Trophoblast cell (in vitro differentiated cells and primary cell): ENCODE data around the gene SLC38A1.

Experiments used
- DNase-seq, 2 donors: peaks; one replicate each; pipeline ENCODE4 v3.0.0-alpha.2; 2016
- H2AFZ ChIP-seq: 2 replicates; pipeline ENCODE4 v1.6.1; 2013; ENCODE audit warnings: low read length, moderate library complexity, mild to moderate bottlenecking; ENCODE audit not compliant: insufficient read depth, poor library complexity
- H2AK5ac ChIP-seq: 2 replicates; pipeline ENCODE4 v1.6.1; 2013; ENCODE audit warnings: mild to moderate bottlenecking, low read length
- H2BK120ac ChIP-seq: 2 replicates; pipeline ENCODE4 v1.6.1; 2013; ENCODE audit warnings: low read length, mild to moderate bottlenecking, moderate library complexity; ENCODE audit not compliant: insufficient read depth, poor library complexity
- H2BK12ac ChIP-seq: 2 replicates; pipeline ENCODE4 v1.6.1; 2013; ENCODE audit warnings: mild to moderate bottlenecking, low read length, moderate library complexity
- H2BK5ac ChIP-seq: 2 replicates; pipeline ENCODE4 v1.6.1; 2013; ENCODE audit warnings: low read length, low read depth, moderate library complexity, mild to moderate bottlenecking; ENCODE audit not compliant: poor library complexity
- H3K14ac ChIP-seq: 2 replicates; pipeline ENCODE4 v1.6.1; 2013; ENCODE audit warnings: mild to moderate bottlenecking, low read length
- H3K18ac ChIP-seq: 2 replicates; pipeline ENCODE4 v1.6.1; 2013; ENCODE audit warnings: mild to moderate bottlenecking, low read length
- H3K23ac ChIP-seq: 2 replicates; pipeline ENCODE4 v1.6.1; 2013; ENCODE audit warnings: low read length
- H3K27ac ChIP-seq: 2 replicates; pipeline ENCODE4 v1.5.1; 2013; ENCODE audit warnings: low read depth, mild to moderate bottlenecking, inconsistent platforms, low read length, moderate library complexity
- H3K27me3 ChIP-seq: 2 replicates; pipeline ENCODE4 v1.6.1; 2013; ENCODE audit warnings: inconsistent platforms, mild to moderate bottlenecking, low read length, moderate library complexity; ENCODE audit not compliant: insufficient read depth
- H3K36me3 ChIP-seq, 2 experiments: 1 replicate in 1 of 2; 2 replicates in 1 of 2; pipeline ENCODE4 v1.6.1; 2013; ENCODE audit warnings: low read length in 2 of 2, mild to moderate bottlenecking in 2 of 2, moderate library complexity in 1 of 2; ENCODE audit not compliant: insufficient read depth in 2 of 2, control insufficient read depth in 1 of 2
- H3K4ac ChIP-seq: 2 replicates; pipeline ENCODE4 v1.6.1; 2013; ENCODE audit warnings: low read depth, mild to moderate bottlenecking, low read length, moderate library complexity
- H3K4me1 ChIP-seq, 2 experiments: 1 replicate in 1 of 2; 2 replicates in 1 of 2; pipeline ENCODE4 v1.6.1; 2013; ENCODE audit warnings: low read length in 2 of 2, mild to moderate bottlenecking in 2 of 2, moderate library complexity in 1 of 2; ENCODE audit not compliant: insufficient read depth in 2 of 2, control insufficient read depth in 1 of 2
- H3K4me2 ChIP-seq: 2 replicates; pipeline ENCODE4 v1.6.1; 2013; ENCODE audit warnings: inconsistent platforms, mild to moderate bottlenecking, low read length, moderate library complexity
- H3K4me3 ChIP-seq: 2 replicates; pipeline ENCODE4 v1.5.1; 2013; ENCODE audit warnings: mild to moderate bottlenecking, low read depth, low read length, inconsistent platforms
- H3K79me1 ChIP-seq: one replicate; pipeline ENCODE4 v1.6.1; 2013; ENCODE audit warnings: low read length
- H3K79me2 ChIP-seq: 2 replicates; pipeline ENCODE4 v1.6.1; 2013; ENCODE audit warnings: low read length, mild to moderate bottlenecking; ENCODE audit not compliant: control insufficient read depth, insufficient read depth, poor library complexity
- H3K9ac ChIP-seq: 2 replicates; pipeline ENCODE4 v1.6.1; 2013; ENCODE audit warnings: mild to moderate bottlenecking, low read length
- H3K9me3 ChIP-seq: 2 replicates; pipeline ENCODE4 v1.6.1; 2013; ENCODE audit warnings: low read depth, mild to moderate bottlenecking, control low read depth, inconsistent platforms, low read length; ENCODE audit not compliant: insufficient read depth
- H4K12ac ChIP-seq: 2 replicates; pipeline ENCODE4 v1.6.1; 2013; ENCODE audit warnings: low read depth, mild to moderate bottlenecking, low read length, moderate library complexity
- H4K8ac ChIP-seq: 2 replicates; pipeline ENCODE4 v1.6.1; 2013; ENCODE audit warnings: low read depth, mild to moderate bottlenecking, low read length, moderate library complexity
- H4K91ac ChIP-seq: one replicate; pipeline ENCODE4 v1.6.1; 2013; ENCODE audit warnings: low read depth, mild to moderate bottlenecking, low read length, moderate library complexity
- WGBS: extraction: QIAGEN DNeasy Blood & Tissue Kit; methylation state at CpG from one replicate; pipeline ENCODE4 v1.1.7; 2013; ENCODE audit warnings: missing lambda C conversion rate; ENCODE audit not compliant: insufficient read length, insufficient coverage; ENCODE audit errors: extremely low coverage; 5-methylcytosine and 5-hydroxymethylcytosine counted together

SLC38A1 gene

DNA sequence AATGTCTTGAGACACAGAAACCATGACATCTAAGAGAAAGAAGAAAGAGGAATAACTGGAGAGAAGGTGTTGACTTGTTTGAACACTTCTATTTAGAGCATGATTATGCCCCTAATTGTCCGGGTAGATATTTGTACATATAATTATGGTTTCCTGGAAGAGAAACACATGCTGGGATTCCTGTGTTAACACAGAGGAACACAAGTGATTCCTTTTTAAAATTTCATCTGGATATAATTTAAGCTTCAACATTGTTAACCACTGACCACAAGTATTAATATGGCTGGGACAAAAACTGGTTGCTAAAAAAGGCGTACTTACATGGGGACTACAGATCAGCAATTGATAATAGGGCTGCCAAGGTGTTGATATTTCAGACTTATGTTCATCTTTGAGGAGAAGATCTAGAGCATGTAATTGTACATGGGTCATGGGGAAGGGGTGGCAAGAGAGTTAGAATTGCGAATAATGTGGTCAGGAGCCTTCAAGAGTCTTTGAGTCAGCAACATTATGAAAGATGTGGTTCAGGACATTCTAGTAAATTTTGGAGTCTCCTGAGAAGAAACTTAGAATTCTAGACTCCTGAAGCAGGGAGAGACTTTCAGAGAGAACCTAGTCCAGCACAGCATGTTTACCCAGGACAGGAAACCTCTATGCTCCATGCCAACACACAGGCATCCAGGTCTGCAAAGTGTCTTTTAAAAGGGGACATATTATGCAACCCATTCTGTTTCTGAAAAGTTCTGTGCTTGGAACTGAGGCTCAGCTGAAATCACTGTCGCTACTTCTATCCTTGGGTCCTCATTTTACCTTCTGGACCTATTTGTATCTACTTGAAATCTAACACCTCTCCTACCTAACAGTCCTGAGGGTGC lies 56.5 kb downstream of the SLC38A1 start:
- Histone ChIP-seq H4K12ac (no peak overlapping the region), H4K8ac (no peak overlapping the region), H3K14ac (no peak overlapping the region), H2BK120ac (no peak overlapping the region), H3K36me3 (peaks cover 13 to 38% of the 10 kb centered on the region in 2 experiments), H2AFZ (no peak overlapping the region), H3K79me2 (peaks cover 2% of the 10 kb centered on the region), H2BK5ac (no peak overlapping the region), H3K27me3 (no peaks in the 10 kb centered on the region), H3K9me3 (no peaks in the 10 kb centered on the region), H3K18ac (no peak overlapping the region), H3K79me1 (peaks cover 4% of the 10 kb centered on the region), H3K4me1 (peaks cover 10 to 24% of the 10 kb centered on the region in 2 experiments), H2BK12ac (no peak overlapping the region), H4K91ac (no peak overlapping the region), H3K4me2 (no peak overlapping the region), H3K27ac (no peak overlapping the region), H3K9ac (no peak overlapping the region), H2AK5ac (no peak overlapping the region), H3K23ac (no peak overlapping the region), H3K4me3 (no peak overlapping the region), H3K4ac (peak overlapping the region; percentile 83)
- WGBS = no CpG with 5 or more reads among the region's 4 CpGs
- no peak for DNase-seq

DNA sequence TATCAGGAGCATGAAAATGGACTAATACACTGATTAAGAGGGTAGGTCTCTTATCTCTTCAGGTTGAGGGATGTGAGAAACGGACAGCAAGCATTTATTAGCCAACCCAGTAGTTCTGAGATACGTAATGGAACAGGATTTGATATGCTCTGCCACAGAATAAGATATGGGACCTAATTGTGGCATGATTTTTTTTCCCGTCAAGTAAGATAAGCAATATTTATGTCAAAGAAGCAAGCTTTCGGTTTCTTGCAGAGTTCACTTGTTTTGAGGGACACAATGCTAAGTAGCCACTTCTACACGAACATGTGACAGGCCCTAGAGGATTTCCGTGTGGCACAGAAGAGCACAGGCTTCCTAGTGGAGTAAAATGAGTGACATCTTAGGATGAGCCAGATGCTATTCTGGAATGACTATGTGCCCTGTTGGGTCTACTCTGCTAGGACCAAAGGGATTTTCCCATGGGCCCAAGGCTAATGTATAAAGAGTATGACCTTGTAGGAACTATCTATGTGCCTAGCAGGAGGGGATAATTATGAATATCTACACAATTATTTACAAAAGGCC lies 57.9 kb downstream of the SLC38A1 start:
- Histone ChIP-seq H2BK5ac (no peak overlapping the region), H3K27ac (peak overlapping the region; percentile 37), H2AFZ (no peak overlapping the region), H3K9ac (no peak overlapping the region), H4K8ac (no peak overlapping the region), H3K4me3 (no peak overlapping the region), H2BK120ac (no peak overlapping the region), H3K27me3 (no peaks in the 10 kb centered on the region), H2AK5ac (no peak overlapping the region), H3K36me3 (peaks cover 6 to 34% of the 10 kb centered on the region in 2 experiments), H4K12ac (no peak overlapping the region), H3K14ac (no peak overlapping the region), H3K79me2 (peaks cover 2% of the 10 kb centered on the region), H3K18ac (no peak overlapping the region), H2BK12ac (no peak overlapping the region), H3K4ac (no peak overlapping the region), H3K9me3 (no peaks in the 10 kb centered on the region), H4K91ac (no peak overlapping the region), H3K4me2 (no peak overlapping the region), H3K23ac (no peak overlapping the region), H3K79me1 (no peaks in the 10 kb centered on the region), H3K4me1 (peaks cover 5 to 18% of the 10 kb centered on the region in 2 experiments)
- WGBS = no CpG with 5 or more reads among the region's 6 CpGs
- no peak for DNase-seq

DNA sequence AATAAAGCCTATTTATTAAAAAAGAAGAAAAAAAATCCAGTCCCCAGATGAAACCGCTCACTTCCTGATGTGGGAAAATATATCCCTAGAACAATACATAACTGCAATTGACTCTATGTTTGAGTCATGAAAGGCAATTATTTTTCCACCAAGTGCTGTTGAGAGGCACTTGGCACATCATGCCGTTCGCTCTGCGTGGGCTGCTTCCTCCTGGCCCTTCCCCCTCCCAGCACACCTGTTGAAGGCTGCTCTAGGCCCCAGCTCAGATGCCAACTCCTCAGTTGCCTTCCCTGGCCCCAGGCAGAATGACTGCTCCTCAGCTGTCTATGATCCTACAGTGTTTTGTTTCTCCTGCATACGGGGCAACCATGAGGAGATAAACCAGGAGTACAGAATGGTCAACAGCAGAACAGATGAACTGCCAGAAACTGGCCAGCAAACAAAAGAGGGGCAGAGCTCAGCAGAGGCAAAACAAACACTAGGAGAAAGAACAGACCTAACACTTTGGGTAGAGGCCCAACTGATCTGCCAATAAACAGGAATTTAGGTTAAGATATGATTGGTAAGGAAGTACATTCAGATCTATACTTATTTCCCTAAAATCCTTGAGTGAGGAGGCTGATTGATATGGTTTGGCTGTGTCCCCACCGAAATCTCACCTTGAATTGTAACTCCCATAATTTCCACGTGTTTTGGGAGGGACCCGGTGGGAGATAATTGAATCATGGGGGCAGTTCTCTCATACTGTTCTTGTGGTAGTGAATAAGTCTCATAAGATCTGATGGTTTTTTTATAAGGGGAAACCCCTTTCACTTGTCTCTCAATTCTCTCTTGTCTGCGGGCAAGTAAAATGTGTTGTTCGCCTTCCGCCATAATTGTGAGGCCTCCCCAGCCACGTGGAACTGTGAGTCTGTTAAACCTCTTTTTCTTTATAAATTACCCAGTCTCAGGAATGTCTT lies 58.6 kb downstream of the SLC38A1 start:
- Histone ChIP-seq H3K4me3 (no peak overlapping the region), H3K79me2 (peaks cover 2% of the 10 kb centered on the region), H4K12ac (no peak overlapping the region), H2BK5ac (no peak overlapping the region), H3K4me1 (peaks cover 4 to 16% of the 10 kb centered on the region in 2 experiments), H3K14ac (peak overlapping the region; percentile 35), H3K23ac (no peak overlapping the region), H3K27me3 (no peaks in the 10 kb centered on the region), H2AK5ac (no peak overlapping the region), H2AFZ (peak overlapping the region; percentile 10), H2BK120ac (no peak overlapping the region), H4K91ac (no peak overlapping the region), H3K18ac (peak overlapping the region; percentile 28), H3K36me3 (peaks cover 6 to 36% of the 10 kb centered on the region in 2 experiments), H3K4me2 (no peak overlapping the region), H3K9me3 (no peaks in the 10 kb centered on the region), H3K9ac (no peak overlapping the region), H3K4ac (peak overlapping the region; percentile 15), H2BK12ac (peak overlapping the region; percentile 62), H3K79me1 (no peaks in the 10 kb centered on the region), H4K8ac (no peak overlapping the region), H3K27ac (peak overlapping the region; percentile 65)
- DNase-seq = no peak
- no CpG with 5 or more reads among the region's 12 CpGs for WGBS

DNA sequence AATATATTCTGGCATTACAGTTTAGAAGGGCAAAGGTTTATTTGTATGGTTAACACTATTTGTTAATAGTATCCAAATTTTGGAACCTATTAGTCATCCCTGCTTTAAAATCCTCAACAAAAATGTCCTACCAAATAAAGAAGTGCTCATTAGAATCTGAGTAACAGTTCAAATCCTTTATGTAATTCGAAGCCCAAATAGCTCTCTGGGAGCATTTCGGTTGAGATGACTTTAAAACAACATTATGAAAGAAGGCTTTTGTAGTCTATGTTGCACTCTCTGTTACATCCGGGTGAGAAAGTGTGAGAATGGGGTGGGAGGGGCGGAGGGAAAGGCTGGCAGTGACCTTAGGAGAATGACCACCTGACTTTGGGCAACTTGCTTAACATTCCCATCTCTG lies 59.7 kb downstream of the SLC38A1 start:
- H2AFZ ChIP-seq = no peak overlapping the region
- no peak overlapping the region for H4K8ac ChIP-seq
- no peak for DNase-seq
- H3K79me1 ChIP-seq = no peaks in the 10 kb centered on the region
- no peaks in the 10 kb centered on the region for H3K27me3 ChIP-seq
- H3K18ac ChIP-seq = no peak overlapping the region
- H3K14ac ChIP-seq = no peak overlapping the region
- no peak overlapping the region for H2BK12ac ChIP-seq
- H4K91ac ChIP-seq = no peak overlapping the region
- no peak overlapping the region for H3K4me3 ChIP-seq
- no peaks in the 10 kb centered on the region for H3K9me3 ChIP-seq
- H3K9ac ChIP-seq = no peak overlapping the region
- H3K36me3 ChIP-seq = peaks cover 4 to 34% of the 10 kb centered on the region in 2 experiments
- no peak overlapping the region for H2BK5ac ChIP-seq
- H3K79me2 ChIP-seq = peaks cover 2% of the 10 kb centered on the region
- H4K12ac ChIP-seq = no peak overlapping the region
- H2AK5ac ChIP-seq = no peak overlapping the region
- peaks cover 4 to 13% of the 10 kb centered on the region in 2 experiments for H3K4me1 ChIP-seq
- no peak overlapping the region for H2BK120ac ChIP-seq
- no peak overlapping the region for H3K27ac ChIP-seq
- no peak overlapping the region for H3K23ac ChIP-seq
- no peak overlapping the region for H3K4me2 ChIP-seq
- peak overlapping the region; percentile 55 for H3K4ac ChIP-seq
- WGBS = no CpG with 5 or more reads among the region's 4 CpGs
